GM06990 (cell line): ENCODE results near the gene PKP2.
"Not testable (repeated sequence)": the region's sequence is repeated elsewhere in the genome, so short reads cannot be mapped to it uniquely, and the experiment has no call there.

Experiments
- DNase-seq: peaks from one replicate; pipeline ENCODE4 v3.0.0-alpha.2; 2011; ENCODE audit not compliant: insufficient read length; ENCODE audit errors: extremely low read depth
- H3K27me3 ChIP-seq: replicated peaks from 2 replicates; pipeline ENCODE4 v1.6.0; 2011; ENCODE audit warnings: low read length; ENCODE audit not compliant: control insufficient read depth, insufficient read depth
- H3K36me3 ChIP-seq: 2 replicates; pipeline ENCODE4 v1.5.1; 2011; ENCODE audit warnings: low read length; ENCODE audit not compliant: control insufficient read depth, insufficient read depth
- H3K4me3 ChIP-seq: replicated peaks from 2 replicates; pipeline ENCODE4 v1.5.1; 2011; ENCODE audit warnings: low read depth, mild to moderate bottlenecking, control low read depth, low read length
- CTCF ChIP-seq: IDR thresholded peaks from 2 replicates; pipeline ENCODE4 v1.5.1; 2011; ENCODE audit warnings: low read length, control low read depth, mild to moderate bottlenecking, inconsistent platforms; ENCODE audit not compliant: insufficient read depth, poor library complexity, severe bottlenecking

Gene PKP2

GRCh38 chr12:32894566-32894965 lies 2.0 kb downstream of the PKP2 start:
- H3K27me3 ChIP-seq, result no peaks in the 10 kb centered on the region; the same call in 1 of the 2 replicates
- no peaks in the 10 kb centered on the region for H3K36me3 ChIP-seq
- no peak for DNase-seq
- no peak overlapping the region for H3K4me3 ChIP-seq
- no peak for TF ChIP-seq CTCF

- H3K36me3 ChIP-seq, result no peaks in the 10 kb centered on the region
- no peaks in the 10 kb centered on the region; the same call in 1 of the 2 replicates for H3K27me3 ChIP-seq
- no peak overlapping the region for H3K4me3 ChIP-seq
- TF ChIP-seq CTCF, result no peak
- DNase-seq, result no peak
These were observed 3.1 kb downstream of the PKP2 start for GRCh38 chr12:32893458-32893857.

GRCh38 chr12:32893043-32893442 lies 3.5 kb downstream of the PKP2 start:
- H3K36me3 ChIP-seq, result no peaks in the 10 kb centered on the region
- no peak for TF ChIP-seq CTCF
- no peak overlapping the region for H3K4me3 ChIP-seq
- no peaks in the 10 kb centered on the region; the same call in 1 of the 2 replicates for H3K27me3 ChIP-seq
- no peak for DNase-seq

DNA sequence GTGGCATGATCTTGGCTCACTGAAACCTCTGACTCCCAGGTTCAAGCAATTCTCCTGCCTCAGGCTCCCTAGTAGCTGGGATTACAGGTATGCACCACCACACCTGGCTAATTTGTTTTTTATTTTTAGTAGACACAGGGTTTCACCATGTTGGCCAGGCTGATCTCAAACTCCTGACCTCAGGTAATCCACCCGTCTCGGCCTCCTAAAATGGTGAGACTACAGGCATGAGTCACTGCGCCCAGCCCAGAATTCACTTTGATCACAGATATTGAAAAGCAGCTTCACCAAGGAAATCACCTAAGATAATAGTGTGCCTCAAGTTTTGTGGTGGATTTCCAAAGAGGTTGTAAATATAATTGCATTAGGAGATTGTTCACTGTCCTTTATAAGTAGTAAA lies 4.2 kb downstream of the PKP2 start:
- DNase-seq, H3K4me3 ChIP-seq, H3K27me3 ChIP-seq, H3K36me3 ChIP-seq: not testable (repeated sequence)

- TF ChIP-seq CTCF, result no peak
- H3K4me3 ChIP-seq, result no peak overlapping the region
- H3K36me3 ChIP-seq, result no peaks in the 10 kb centered on the region
- H3K27me3 ChIP-seq, result no peaks in the 10 kb centered on the region
- no peak for DNase-seq
These were observed 4.6 kb downstream of the PKP2 start for GRCh38 chr12:32891956-32892355.

GRCh38 chr12:32891526-32891925 lies 5.1 kb downstream of the PKP2 start:
- Histone ChIP-seq H3K36me3 (no peaks in the 10 kb centered on the region), H3K27me3 (no peaks in the 10 kb centered on the region), H3K4me3 (no peak overlapping the region)
- no peak for TF ChIP-seq CTCF
- DNase-seq, result no peak
